HepG2 (cell line): ENCODE data around the gene DGAT2. TPM values are rescaled to one million over a fixed set of nuclear protein-coding genes. Genes with fewer than 3 reads are reported as not detected.

Source experiments
- ATAC-seq: fragments of 200-7000 bp; cut with Tn5 transposase; 3 replicates; pipeline ENCODE4 v1.9.1; 2020; ENCODE audit warnings: mild to moderate bottlenecking, moderate library complexity
- BruUV-seq: library from RNA; stranded (reverse); fragments of 400-500 nt; replicated peaks from 2 replicates; lab custom pipeline; 2021; lab: Mats Ljungman, UMichigan
- CTCF ChIA-PET: fragments of 300-600 bp; formaldehyde crosslinking; extraction: SDS; loops from one replicate; lab custom pipeline; 2021; ENCODE audit warnings: low total read pairs, inconsistent platforms, low intra/inter-chr PET ratio; lab: Yijun Ruan, JAX
- POLR2A ChIA-PET: fragments of 350-600 bp; sonication (Branson Sonifier 250); formaldehyde crosslinking; loops from one replicate; lab custom pipeline; 2020; ENCODE audit warnings: antibody characterized with exemption, inconsistent platforms; lab: Yijun Ruan, JAX
- DNase-seq: peaks from one replicate; pipeline ENCODE4 v3.0.0-alpha.2; 2015; ENCODE audit warnings: low spot score
- FAIRE-seq: peaks from 3 replicates; lab custom pipeline; 2011; peaks lifted over from hg19 to GRCh38; lab: Jason Lieb, UNC
- H2AFZ ChIP-seq: one replicate; pipeline ENCODE4 v1.6.1; 2011; ENCODE audit warnings: low read length, inconsistent platforms
- H3K27ac ChIP-seq: fragments of 300-600 bp; 3 replicates; pipeline ENCODE4 v1.8.0; 2011; ENCODE audit warnings: mixed run types, mild to moderate bottlenecking, mixed read lengths, low read length, inconsistent platforms; ENCODE audit not compliant: insufficient read depth; ENCODE audit errors: extremely low read length
- H3K27me3 ChIP-seq, 2 experiments: fragments of 200-600 bp in 1 of 2; 2 replicates in 1 of 2; 3 replicates in 1 of 2; pipeline versions ENCODE4 v1.6.0 to v1.8.0; 2011; ENCODE audit warnings: low read length in 2 of 2, mild to moderate bottlenecking in 2 of 2, moderate library complexity in 2 of 2, inconsistent platforms in 1 of 2; ENCODE audit not compliant: insufficient read depth in 2 of 2, control insufficient read depth in 1 of 2
- H3K36me3 ChIP-seq, 2 experiments: fragments of 200-600 bp in 1 of 2; replicated peaks in 1 of 2; 2 replicates in 1 of 2; 3 replicates in 1 of 2; pipeline versions ENCODE4 v1.5.1 to v1.8.0; 2011; ENCODE audit warnings: low read length in 2 of 2, inconsistent platforms in 1 of 2; ENCODE audit not compliant: insufficient read depth in 2 of 2, control insufficient read depth in 1 of 2
- H3K4me1 ChIP-seq: 2 replicates; pipeline ENCODE4 v1.5.1; 2012; ENCODE audit warnings: low read length, inconsistent platforms; ENCODE audit not compliant: insufficient read depth
- H3K4me2 ChIP-seq: 2 replicates; pipeline ENCODE4 v1.6.0; 2011; ENCODE audit warnings: low read depth, low read length, inconsistent platforms
- H3K4me3 ChIP-seq, 3 experiments: fragments of 200-600 bp in 1 of 3; sonication (generic), shearing (Covaris generic) in 1 of 3; replicated peaks in 1 of 3; 2 replicates each; pipeline ENCODE4 v1.5.1; 2011 to 2016; ENCODE audit warnings: low read length in 3 of 3, inconsistent platforms in 2 of 3, low read depth in 2 of 3, mild to moderate bottlenecking in 2 of 3, control low read depth in 1 of 3, mixed read lengths in 1 of 3; ENCODE audit not compliant: insufficient read depth in 1 of 3
- H3K79me2 ChIP-seq: one replicate; pipeline ENCODE4 v1.6.1; 2011; ENCODE audit warnings: low read length, inconsistent platforms; ENCODE audit not compliant: insufficient read depth
- H3K9ac ChIP-seq: 2 replicates; pipeline ENCODE4 v1.6.0; 2011; ENCODE audit warnings: mild to moderate bottlenecking, low read depth, low read length, inconsistent platforms; ENCODE audit not compliant: insufficient read depth
- H3K9me3 ChIP-seq: 2 replicates; pipeline ENCODE4 v1.5.1; 2012; ENCODE audit warnings: mild to moderate bottlenecking, low read length
- H4K20me1 ChIP-seq: 2 replicates; pipeline ENCODE4 v1.6.0; 2011; ENCODE audit warnings: inconsistent platforms, mild to moderate bottlenecking, low read length, moderate library complexity; ENCODE audit not compliant: insufficient read depth
- ATF6 ChIP-seq: sonication (generic); formaldehyde crosslinking; conservative IDR thresholded peaks from 2 replicates; pipeline ENCODE4 v1.4.0; 2020; ENCODE audit warnings: missing genetic modification reagents
- CBX2 ChIP-seq, 2 experiments: fragments of 200-600 bp in 1 of 2; sonication (generic); formaldehyde crosslinking in 1 of 2; IDR thresholded peaks; 2 replicates each; pipeline versions ENCODE4 v1.7.0 to v1.8.1; 2018 to 2022; ENCODE audit warnings: low read depth in 2 of 2, low read length in 1 of 2, mild to moderate bottlenecking in 1 of 2, missing genetic modification reagents in 1 of 2
- FOSL1 ChIP-seq: sonication (generic); formaldehyde crosslinking; IDR thresholded peaks from 2 replicates; pipeline ENCODE4 v1.9.0; 2021; ENCODE audit warnings: missing genetic modification reagents, borderline replicate concordance
- FOXA3 ChIP-seq: IDR thresholded peaks from 2 replicates; pipeline ENCODE4 v1.6.1; 2016; ENCODE audit warnings: missing genetic modification reagents, missing compliant biosample characterization
- GMEB2 ChIP-seq: IDR thresholded peaks from 2 replicates; pipeline ENCODE4 v1.6.1; 2016; ENCODE audit warnings: missing biosample characterization, missing genetic modification reagents, low read depth
- JUNB ChIP-seq: sonication (generic); formaldehyde crosslinking; IDR thresholded peaks from 2 replicates; pipeline ENCODE4 v1.8.0; 2022; ENCODE audit warnings: missing genetic modification reagents, mild to moderate bottlenecking, borderline replicate concordance
- NFIB ChIP-seq: sonication (generic); formaldehyde crosslinking; IDR thresholded peaks from 2 replicates; pipeline ENCODE4 v1.9.0; 2021; ENCODE audit warnings: missing genetic modification reagents, mild to moderate bottlenecking, borderline replicate concordance
- NFYC ChIP-seq: IDR thresholded peaks from 2 replicates; pipeline ENCODE4 v1.6.1; 2016; ENCODE audit warnings: missing genetic modification reagents, missing compliant biosample characterization
- ZBTB10 ChIP-seq: sonication (generic); formaldehyde crosslinking; IDR thresholded peaks from 2 replicates; pipeline ENCODE4 v1.4.0; 2020; ENCODE audit warnings: missing genetic modification reagents, borderline replicate concordance
- ZNF343 ChIP-seq: sonication (generic); formaldehyde crosslinking; IDR thresholded peaks from 2 replicates; pipeline ENCODE4 v1.4.0; 2020; ENCODE audit warnings: mild to moderate bottlenecking, missing genetic modification reagents
- ZNF468 ChIP-seq: sonication (generic); formaldehyde crosslinking; IDR thresholded peaks from 2 replicates; pipeline ENCODE4 v1.8.0; 2022; ENCODE audit warnings: mild to moderate bottlenecking, moderate library complexity, missing genetic modification reagents
- ZNF563 ChIP-seq: sonication (generic); formaldehyde crosslinking; IDR thresholded peaks from 2 replicates; pipeline ENCODE4 v1.8.0; 2022; ENCODE audit warnings: mild to moderate bottlenecking, moderate library complexity, missing genetic modification reagents
- ZNF7 ChIP-seq: IDR thresholded peaks from 2 replicates; pipeline ENCODE4 v1.6.1; 2016; ENCODE audit warnings: missing biosample characterization, missing genetic modification reagents
- ZNF772 ChIP-seq: sonication (generic); formaldehyde crosslinking; IDR thresholded peaks from 2 replicates; pipeline ENCODE4 v1.5.0; 2020; ENCODE audit warnings: mild to moderate bottlenecking, missing genetic modification reagents
- ZSCAN20 ChIP-seq: sonication (generic); formaldehyde crosslinking; IDR thresholded peaks from 2 replicates; pipeline ENCODE4 v1.4.0; 2020; ENCODE audit warnings: missing genetic modification reagents, mild to moderate bottlenecking, borderline replicate concordance
- WGBS: methylation state at CpG from one replicate; pipeline ENCODE4 v1.1.6; 2017; ENCODE audit warnings: low lambda C conversion rate; 5-methylcytosine and 5-hydroxymethylcytosine counted together
- in situ Hi-C: cut with HindIII; loops from 2 replicates; pipeline ENCODE4 v1.10.0; 2017; ENCODE audit warnings: low pct_unique_long_range_greater_than_20kb; ENCODE audit not compliant: extremely low pct_ligation_motif_present
- intact Hi-C: fragments of 100-400 bp; cut with micrococcal nuclease; formaldehyde crosslinking; loops from one replicate; pipeline ENCODE4 v1.10.0; 2022; ENCODE audit not compliant: unreplicated experiment
- polyA plus RNA-seq, 8 experiments: library from polyadenylated mRNA; depleted of rRNA in 3 of 8; stranded (reverse) in 7 of 8; unstranded in 1 of 8; fragments of >200 nt; fragmentation: Illumina TruSeq in 4 of 8; extraction: Trizol in 4 of 8; gene quantifications; 2 replicates each; pipeline versions ENCODE4 v1.2.1 to v1.2.3, GENCODE V29; 2011 to 2016; ENCODE audit warnings: low read depth in 4 of 8, missing spikeins in 1 of 8, mixed read lengths in 1 of 8; ENCODE audit not compliant: insufficient read depth in 1 of 8
- total RNA-seq, 5 experiments: library from RNA; depleted of rRNA; stranded (reverse); fragments of >200 nt; fragmentation: Illumina TruSeq; extraction: Trizol; gene quantifications; 2 replicates each; pipeline ENCODE4 v1.2.3, GENCODE V29; 2016; ENCODE audit warnings: low read depth in 1 of 5

DGAT2 gene
- total and polyA plus RNA-seq, 2 of the 13 experiments (the other 11 are each of a cell fraction or from before 2014, with no cell fraction given): 39.0 to 65.6 TPM

GRCh38 chr11:75719340-75720239 lies 49.0 kb upstream of the DGAT2 start:
- Histone ChIP-seq H3K27me3 (no peaks in the 10 kb centered on the region), H3K9ac (peak overlapping the region; percentile 67), H3K4me3 (peak overlapping the region; percentile 61 to 76 (median 67)), H2AFZ (peak overlapping the region; percentile 60), H3K79me2 (peaks cover 9% of the 10 kb centered on the region), H3K9me3 (no peaks in the 10 kb centered on the region), H3K4me1 (peaks cover 85% of the 10 kb centered on the region), H4K20me1 (no peaks in the 10 kb centered on the region), H3K27ac (peak overlapping the region; percentile 79), H3K4me2 (peak overlapping the region; percentile 97), H3K36me3 (no peaks in the 10 kb centered on the region; a peak in 1 of 5 replicates)
- in situ Hi-C loops (loop anchor here (5.0 kb wide), 2 partner anchors 48 to 148 kb away; partner anchors contain the start of gene DGAT2), intact Hi-C loops (no loop called here)
- FAIRE-seq (peak; percentile 80), DNase-seq (peak; percentile 73), ATAC-seq (peak; percentile 85)
- 2% methylated on average over 12 of the region's 14 CpGs for WGBS
- POLR2A ChIA-PET: interaction anchor here (0.6 to 5.6 kb wide), 19 partner anchors 11 to 971 kb away, joined by 3 to 69 read pairs (median 4); partner anchors contain the start of gene DGAT2
- BruUV-seq: TSS peak; percentile 81
- CTCF ChIA-PET: no interaction called here
- TF ChIP-seq NFIB (no peak), JUNB (CRISPR knock-in tag) (no peak), ATF6 (CRISPR knock-in tag) (no peak), ZNF772 (CRISPR knock-in tag) (peak; percentile 42), ZBTB10 (CRISPR knock-in tag) (no peak; the same call in 1 of the 2 replicates), GMEB2 (CRISPR knock-in tag) (no peak), ZNF7 (0 out of 2 replicates have a peak, but pooled peaks have one; percentile 41), ZNF468 (CRISPR knock-in tag) (no peak), FOSL1 (no peak), FOXA3 (CRISPR knock-in tag) (peak; percentile 41; the same call in 1 of the 2 replicates), NFYC (peak; percentile 49), ZNF343 (CRISPR knock-in tag) (no peak), ZNF563 (peak; percentile 53; the same call in 1 of the 2 replicates), ZSCAN20 (CRISPR knock-in tag) (0 out of 2 replicates have a peak, but pooled peaks have one; percentile 48), CBX2 (IDR thresholded peaks at IDR 0.05; ENCODE audit: low read depth, low read length) (no peak), CBX2 (CRISPR knock-in tag; IDR thresholded peaks at IDR 0.05; ENCODE audit: low read depth) (no peak)
